Neural progenitor cell (in vitro differentiated cells): ENCODE data around the gene MED27.

ENCODE experiments used
- CTCF ChIP-seq: fragments of 200-600 bp; sonication (generic); IDR thresholded peaks from 2 replicates; pipeline ENCODE4 v1.5.1; 2017; ENCODE audit warnings: antibody characterized with exemption, mild to moderate bottlenecking
- EZH2 ChIP-seq: fragments of 200-600 bp; sonication (generic); IDR thresholded peaks from 2 replicates; pipeline ENCODE4 v1.6.1; 2017; ENCODE audit warnings: antibody characterized with exemption, mild to moderate bottlenecking, moderate library complexity
- EZH2phosphoT487 ChIP-seq: fragments of 200-600 bp; sonication (generic); IDR thresholded peaks from 2 replicates; pipeline ENCODE4 v1.6.1; 2017; ENCODE audit warnings: antibody characterized with exemption

- TF ChIP-seq CTCF, result no peak
- no peak for TF ChIP-seq EZH2phosphoT487
- no peak for TF ChIP-seq EZH2
Observed at GRCh38 chr9:131980267-131981016, 99.2 kb downstream of the MED27 start.
